ENCODE results near the gene HNRNPUL1. TPM values are rescaled to one million over a fixed set of nuclear protein-coding genes. Genes with fewer than 3 reads are reported as not detected.

The HNRNPUL1 gene
- total and polyA plus RNA-seq, 9 of the 15 experiments (the other 6 are each of a cell fraction or from before 2014, with no cell fraction given), result 7.3 to 211 (median 85.0) TPM

DNA sequence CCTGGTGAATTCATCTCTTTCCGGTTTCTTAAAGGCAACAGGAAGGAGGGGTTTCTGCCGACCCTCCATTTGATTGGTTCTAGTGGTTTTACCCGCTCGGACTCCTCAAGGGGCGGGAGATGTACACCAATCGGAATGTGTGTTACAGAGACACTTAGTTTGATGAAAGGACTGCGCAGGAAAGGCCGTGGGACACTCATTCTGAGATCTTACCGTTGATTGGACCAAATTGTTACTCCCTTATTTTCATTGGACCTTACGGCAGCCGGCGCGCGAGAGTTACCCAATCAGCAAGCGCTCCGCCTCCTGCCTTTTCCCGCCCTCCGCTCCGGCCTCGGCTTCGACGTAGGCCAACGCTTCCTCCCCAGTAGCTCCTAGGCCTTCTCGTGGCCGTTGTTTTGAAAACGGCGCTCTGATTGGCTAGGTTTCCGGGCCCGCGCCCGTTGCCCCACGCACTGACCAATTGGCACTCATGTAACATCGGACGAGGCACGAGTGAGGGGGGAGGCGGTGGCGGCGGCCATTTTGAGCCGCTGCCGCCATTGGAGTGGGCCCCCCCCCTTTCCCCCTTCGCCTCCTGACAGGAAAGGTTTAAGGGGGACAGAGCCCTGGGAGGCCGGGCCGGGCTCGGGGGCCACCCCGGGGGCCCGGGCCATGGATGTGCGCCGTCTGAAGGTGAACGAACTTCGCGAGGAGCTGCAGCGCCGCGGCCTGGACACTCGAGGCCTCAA lies at the start of gene HNRNPUL1 (continued):
- no peak; the same call in 1 of the 2 replicates for TF ChIP-seq ZBTB1 (CRISPR knock-in tag; IDR thresholded peaks at IDR 0.05; ENCODE audit: borderline replicate concordance, low read depth)
- no peak for TF ChIP-seq ARHGAP35 (IDR thresholded peaks at IDR 0.05; ENCODE audit: partially characterized antibody)
- TF ChIP-seq, protein P1, sequence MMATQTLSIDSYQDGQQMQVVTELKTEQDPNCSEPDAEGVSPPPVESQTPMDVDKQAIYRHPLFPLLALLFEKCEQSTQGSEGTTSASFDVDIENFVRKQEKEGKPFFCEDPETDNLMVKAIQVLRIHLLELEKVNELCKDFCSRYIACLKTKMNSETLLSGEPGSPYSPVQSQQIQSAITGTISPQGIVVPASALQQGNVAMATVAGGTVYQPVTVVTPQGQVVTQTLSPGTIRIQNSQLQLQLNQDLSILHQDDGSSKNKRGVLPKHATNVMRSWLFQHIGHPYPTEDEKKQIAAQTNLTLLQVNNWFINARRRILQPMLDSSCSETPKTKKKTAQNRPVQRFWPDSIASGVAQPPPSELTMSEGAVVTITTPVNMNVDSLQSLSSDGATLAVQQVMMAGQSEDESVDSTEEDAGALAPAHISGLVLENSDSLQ (IDR thresholded peaks at IDR 0.05), result peak; percentile 93
- TF ChIP-seq ZNF124 (CRISPR knock-in tag; IDR thresholded peaks at IDR 0.05), result no peak
- no peak for TF ChIP-seq NUFIP1 (IDR thresholded peaks at IDR 0.05; ENCODE audit: partially characterized antibody)
- TF ChIP-seq, protein P2, sequence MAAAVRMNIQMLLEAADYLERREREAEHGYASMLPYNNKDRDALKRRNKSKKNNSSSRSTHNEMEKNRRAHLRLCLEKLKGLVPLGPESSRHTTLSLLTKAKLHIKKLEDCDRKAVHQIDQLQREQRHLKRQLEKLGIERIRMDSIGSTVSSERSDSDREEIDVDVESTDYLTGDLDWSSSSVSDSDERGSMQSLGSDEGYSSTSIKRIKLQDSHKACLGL (CRISPR knock-in tag; IDR thresholded peaks at IDR 0.05; ENCODE audit: borderline replicate concordance, poor library complexity, severe bottlenecking), result no peak
- TF ChIP-seq, protein P3, sequence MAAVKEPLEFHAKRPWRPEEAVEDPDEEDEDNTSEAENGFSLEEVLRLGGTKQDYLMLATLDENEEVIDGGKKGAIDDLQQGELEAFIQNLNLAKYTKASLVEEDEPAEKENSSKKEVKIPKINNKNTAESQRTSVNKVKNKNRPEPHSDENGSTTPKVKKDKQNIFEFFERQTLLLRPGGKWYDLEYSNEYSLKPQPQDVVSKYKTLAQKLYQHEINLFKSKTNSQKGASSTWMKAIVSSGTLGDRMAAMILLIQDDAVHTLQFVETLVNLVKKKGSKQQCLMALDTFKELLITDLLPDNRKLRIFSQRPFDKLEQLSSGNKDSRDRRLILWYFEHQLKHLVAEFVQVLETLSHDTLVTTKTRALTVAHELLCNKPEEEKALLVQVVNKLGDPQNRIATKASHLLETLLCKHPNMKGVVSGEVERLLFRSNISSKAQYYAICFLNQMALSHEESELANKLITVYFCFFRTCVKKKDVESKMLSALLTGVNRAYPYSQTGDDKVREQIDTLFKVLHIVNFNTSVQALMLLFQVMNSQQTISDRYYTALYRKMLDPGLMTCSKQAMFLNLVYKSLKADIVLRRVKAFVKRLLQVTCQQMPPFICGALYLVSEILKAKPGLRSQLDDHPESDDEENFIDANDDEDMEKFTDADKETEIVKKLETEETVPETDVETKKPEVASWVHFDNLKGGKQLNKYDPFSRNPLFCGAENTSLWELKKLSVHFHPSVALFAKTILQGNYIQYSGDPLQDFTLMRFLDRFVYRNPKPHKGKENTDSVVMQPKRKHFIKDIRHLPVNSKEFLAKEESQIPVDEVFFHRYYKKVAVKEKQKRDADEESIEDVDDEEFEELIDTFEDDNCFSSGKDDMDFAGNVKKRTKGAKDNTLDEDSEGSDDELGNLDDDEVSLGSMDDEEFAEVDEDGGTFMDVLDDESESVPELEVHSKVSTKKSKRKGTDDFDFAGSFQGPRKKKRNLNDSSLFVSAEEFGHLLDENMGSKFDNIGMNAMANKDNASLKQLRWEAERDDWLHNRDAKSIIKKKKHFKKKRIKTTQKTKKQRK (IDR thresholded peaks at IDR 0.05; ENCODE audit: borderline replicate concordance, low read depth, low read length), result peak; percentile 78; the same call in 1 of the 2 replicates
- no peak for TF ChIP-seq ZNF699 (CRISPR knock-in tag; IDR thresholded peaks at IDR 0.05; ENCODE audit: insufficient replicate concordance)
- TF ChIP-seq, protein P4, sequence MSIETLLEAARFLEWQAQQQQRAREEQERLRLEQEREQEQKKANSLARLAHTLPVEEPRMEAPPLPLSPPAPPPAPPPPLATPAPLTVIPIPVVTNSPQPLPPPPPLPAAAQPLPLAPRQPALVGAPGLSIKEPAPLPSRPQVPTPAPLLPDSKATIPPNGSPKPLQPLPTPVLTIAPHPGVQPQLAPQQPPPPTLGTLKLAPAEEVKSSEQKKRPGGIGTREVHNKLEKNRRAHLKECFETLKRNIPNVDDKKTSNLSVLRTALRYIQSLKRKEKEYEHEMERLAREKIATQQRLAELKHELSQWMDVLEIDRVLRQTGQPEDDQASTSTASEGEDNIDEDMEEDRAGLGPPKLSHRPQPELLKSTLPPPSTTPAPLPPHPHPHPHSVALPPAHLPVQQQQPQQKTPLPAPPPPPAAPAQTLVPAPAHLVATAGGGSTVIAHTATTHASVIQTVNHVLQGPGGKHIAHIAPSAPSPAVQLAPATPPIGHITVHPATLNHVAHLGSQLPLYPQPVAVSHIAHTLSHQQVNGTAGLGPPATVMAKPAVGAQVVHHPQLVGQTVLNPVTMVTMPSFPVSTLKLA (conservative IDR thresholded peaks at IDR 0.05), result peak; percentile 79 to 88
- TF ChIP-seq HNRNPK (IDR thresholded peaks at IDR 0.05; ENCODE audit: low read depth, low read length, poor library complexity, severe bottlenecking), result peak; percentile 24
- no peak for TF ChIP-seq NR1H2 (CRISPR knock-in tag; IDR thresholded peaks at IDR 0.05)
- peak; percentile 65 for TF ChIP-seq CTBP1 (IDR thresholded peaks at IDR 0.05; ENCODE audit: borderline replicate concordance)
- TF ChIP-seq ADNP (tag; IDR thresholded peaks at IDR 0.05), result no peak
- TF ChIP-seq, protein P5, sequence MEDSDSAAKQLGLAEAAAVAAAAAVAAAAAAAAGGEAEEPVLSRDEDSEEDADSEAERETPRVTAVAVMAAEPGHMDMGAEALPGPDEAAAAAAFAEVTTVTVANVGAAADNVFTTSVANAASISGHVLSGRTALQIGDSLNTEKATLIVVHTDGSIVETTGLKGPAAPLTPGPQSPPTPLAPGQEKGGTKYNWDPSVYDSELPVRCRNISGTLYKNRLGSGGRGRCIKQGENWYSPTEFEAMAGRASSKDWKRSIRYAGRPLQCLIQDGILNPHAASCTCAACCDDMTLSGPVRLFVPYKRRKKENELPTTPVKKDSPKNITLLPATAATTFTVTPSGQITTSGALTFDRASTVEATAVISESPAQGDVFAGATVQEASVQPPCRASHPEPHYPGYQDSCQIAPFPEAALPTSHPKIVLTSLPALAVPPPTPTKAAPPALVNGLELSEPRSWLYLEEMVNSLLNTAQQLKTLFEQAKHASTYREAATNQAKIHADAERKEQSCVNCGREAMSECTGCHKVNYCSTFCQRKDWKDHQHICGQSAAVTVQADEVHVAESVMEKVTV (CRISPR knock-in tag; IDR thresholded peaks at IDR 0.05), result no peak
- TF ChIP-seq TFAM (CRISPR knock-in tag; conservative IDR thresholded peaks at IDR 0.05), result no peak
- TF ChIP-seq ESRRB (CRISPR knock-in tag; IDR thresholded peaks at IDR 0.05; ENCODE audit: borderline replicate concordance), result no peak
- TF ChIP-seq, protein P6, sequence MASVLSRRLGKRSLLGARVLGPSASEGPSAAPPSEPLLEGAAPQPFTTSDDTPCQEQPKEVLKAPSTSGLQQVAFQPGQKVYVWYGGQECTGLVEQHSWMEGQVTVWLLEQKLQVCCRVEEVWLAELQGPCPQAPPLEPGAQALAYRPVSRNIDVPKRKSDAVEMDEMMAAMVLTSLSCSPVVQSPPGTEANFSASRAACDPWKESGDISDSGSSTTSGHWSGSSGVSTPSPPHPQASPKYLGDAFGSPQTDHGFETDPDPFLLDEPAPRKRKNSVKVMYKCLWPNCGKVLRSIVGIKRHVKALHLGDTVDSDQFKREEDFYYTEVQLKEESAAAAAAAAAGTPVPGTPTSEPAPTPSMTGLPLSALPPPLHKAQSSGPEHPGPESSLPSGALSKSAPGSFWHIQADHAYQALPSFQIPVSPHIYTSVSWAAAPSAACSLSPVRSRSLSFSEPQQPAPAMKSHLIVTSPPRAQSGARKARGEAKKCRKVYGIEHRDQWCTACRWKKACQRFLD (CRISPR knock-in tag; IDR thresholded peaks at IDR 0.05), result peak; percentile 89

Measured in K562 (cell line).